Activated CD4-positive, alpha-beta T cell treated with anti-CD3 and anti-CD28 coated beads, Interleukin-2, amount 10 ng/mL, durations not matched to agents 24 days and 14 days (primary cell): ENCODE measurements around the gene RRBP1. TPM values are rescaled to one million over a fixed set of nuclear protein-coding genes. Genes with fewer than 3 reads are reported as not detected.

Source experiments
- DNase-seq: peaks from one replicate; pipeline ENCODE4 v3.0.0; 2022
- H3K27ac Mint-ChIP-seq: one replicate; pipeline ENCODE4 v1.8.0; 2022; ENCODE audit warnings: mild to moderate bottlenecking, mixed read lengths
- H3K27me3 Mint-ChIP-seq: one replicate; pipeline ENCODE4 v1.8.0; 2022; ENCODE audit warnings: mixed read lengths
- H3K36me3 Mint-ChIP-seq: one replicate; pipeline ENCODE4 v1.8.0; 2022; ENCODE audit warnings: low read depth, mild to moderate bottlenecking, mixed read lengths
- H3K4me1 Mint-ChIP-seq: one replicate; pipeline ENCODE4 v1.8.0; 2021; ENCODE audit warnings: mixed read lengths
- H3K4me3 Mint-ChIP-seq: one replicate; pipeline ENCODE4 v1.8.0; 2022; ENCODE audit warnings: mild to moderate bottlenecking, moderate library complexity, mixed read lengths
- H3K9me3 Mint-ChIP-seq: one replicate; pipeline ENCODE4 v1.8.0; 2021; ENCODE audit warnings: mixed read lengths
- intact Hi-C: fragments of 100-400 bp; cut with micrococcal nuclease; formaldehyde crosslinking; loops from one replicate; pipeline ENCODE4 v1.15.1; 2023
- total RNA-seq: library from RNA; stranded (reverse); gene quantifications from 2 replicates; pipeline ENCODE4 v1.2.3, GENCODE V29; 2022

RRBP1 gene
- total RNA-seq, 1 donor from 2014 or later = 49.9 TPM

- H3K4me1 Mint-ChIP-seq = no peaks in the 10 kb centered on the region
- no peak for DNase-seq
- no peak overlapping the region for H3K4me3 Mint-ChIP-seq
- intact Hi-C loops = no loop called here
- H3K36me3 Mint-ChIP-seq = peaks cover 5% of the 10 kb centered on the region
- H3K27ac Mint-ChIP-seq = no peak overlapping the region
- no peaks in the 10 kb centered on the region for H3K9me3 Mint-ChIP-seq
- H3K27me3 Mint-ChIP-seq = no peaks in the 10 kb centered on the region
Measured at GRCh38 chr20:17640875-17641378, 41.1 kb downstream of the RRBP1 start.

GRCh38 chr20:17640146-17640874 is 41.7 kb downstream of the RRBP1 start:
- H3K4me3 Mint-ChIP-seq = no peak overlapping the region
- intact Hi-C loops = no loop called here
- H3K36me3 Mint-ChIP-seq = peaks cover 7% of the 10 kb centered on the region
- H3K27me3 Mint-ChIP-seq = no peaks in the 10 kb centered on the region
- no peaks in the 10 kb centered on the region for H3K9me3 Mint-ChIP-seq
- no peak for DNase-seq
- H3K4me1 Mint-ChIP-seq = no peaks in the 10 kb centered on the region
- H3K27ac Mint-ChIP-seq = no peak overlapping the region

GRCh38 chr20:17638835-17639407 is 43.1 kb downstream of the RRBP1 start:
- intact Hi-C loops = no loop called here
- Mint-ChIP-seq H3K36me3 (peaks cover 7% of the 10 kb centered on the region), H3K9me3 (no peaks in the 10 kb centered on the region), H3K27me3 (no peaks in the 10 kb centered on the region), H3K27ac (no peak overlapping the region), H3K4me1 (no peaks in the 10 kb centered on the region), H3K4me3 (no peak overlapping the region)
- no peak for DNase-seq

GRCh38 chr20:17637985-17638640 is 43.9 kb downstream of the RRBP1 start:
- no peaks in the 10 kb centered on the region for H3K4me1 Mint-ChIP-seq
- H3K36me3 Mint-ChIP-seq = peaks cover 10% of the 10 kb centered on the region
- DNase-seq = no peak
- no peaks in the 10 kb centered on the region for H3K27me3 Mint-ChIP-seq
- no peak overlapping the region for H3K4me3 Mint-ChIP-seq
- H3K9me3 Mint-ChIP-seq = no peaks in the 10 kb centered on the region
- H3K27ac Mint-ChIP-seq = no peak overlapping the region
- intact Hi-C loops = no loop called here

- intact Hi-C loops = no loop called here
- Mint-ChIP-seq H3K4me3 (no peak overlapping the region), H3K9me3 (no peaks in the 10 kb centered on the region), H3K4me1 (no peaks in the 10 kb centered on the region), H3K36me3 (peaks cover 11% of the 10 kb centered on the region), H3K27ac (no peak overlapping the region), H3K27me3 (no peaks in the 10 kb centered on the region)
- no peak for DNase-seq
Measured at GRCh38 chr20:17637413-17637780, 44.6 kb downstream of the RRBP1 start.

GRCh38 chr20:17636523-17637412 is 45.3 kb downstream of the RRBP1 start:
- Mint-ChIP-seq H3K4me3 (no peak overlapping the region), H3K4me1 (no peaks in the 10 kb centered on the region), H3K36me3 (peaks cover 13% of the 10 kb centered on the region), H3K27ac (no peak overlapping the region), H3K27me3 (no peaks in the 10 kb centered on the region), H3K9me3 (no peaks in the 10 kb centered on the region)
- no peak for DNase-seq
- intact Hi-C loops = no loop called here

- DNase-seq = no peak
- no peak overlapping the region for H3K27ac Mint-ChIP-seq
- intact Hi-C loops = no loop called here
- H3K4me3 Mint-ChIP-seq = no peak overlapping the region
- H3K36me3 Mint-ChIP-seq = peaks cover 13% of the 10 kb centered on the region
- no peaks in the 10 kb centered on the region for H3K4me1 Mint-ChIP-seq
- no peaks in the 10 kb centered on the region for H3K27me3 Mint-ChIP-seq
- H3K9me3 Mint-ChIP-seq = no peaks in the 10 kb centered on the region
Measured at GRCh38 chr20:17635332-17636244, 46.5 kb downstream of the RRBP1 start.

GRCh38 chr20:17634661-17635331 is 47.2 kb downstream of the RRBP1 start:
- intact Hi-C loops = no loop called here
- Mint-ChIP-seq H3K36me3 (peaks cover 16% of the 10 kb centered on the region), H3K27ac (no peak overlapping the region), H3K4me1 (no peaks in the 10 kb centered on the region), H3K27me3 (no peaks in the 10 kb centered on the region), H3K4me3 (no peak overlapping the region), H3K9me3 (no peaks in the 10 kb centered on the region)
- no peak for DNase-seq

GRCh38 chr20:17633850-17634500 is 48.1 kb downstream of the RRBP1 start:
- intact Hi-C loops = no loop called here
- no peak overlapping the region for H3K4me3 Mint-ChIP-seq
- H3K4me1 Mint-ChIP-seq = no peaks in the 10 kb centered on the region
- H3K9me3 Mint-ChIP-seq = no peaks in the 10 kb centered on the region
- H3K36me3 Mint-ChIP-seq = peaks cover 18% of the 10 kb centered on the region
- no peak for DNase-seq
- H3K27me3 Mint-ChIP-seq = no peaks in the 10 kb centered on the region
- H3K27ac Mint-ChIP-seq = no peak overlapping the region

GRCh38 chr20:17633221-17633849 is 48.7 kb downstream of the RRBP1 start:
- H3K9me3 Mint-ChIP-seq = no peaks in the 10 kb centered on the region
- no peak overlapping the region for H3K27ac Mint-ChIP-seq
- H3K36me3 Mint-ChIP-seq = peaks cover 24% of the 10 kb centered on the region

GRCh38 chr20:17631576-17632319 is 50.3 kb downstream of the RRBP1 start:
- no peaks in the 10 kb centered on the region for H3K27me3 Mint-ChIP-seq
- no peak overlapping the region for H3K4me3 Mint-ChIP-seq
- H3K27ac Mint-ChIP-seq = no peak overlapping the region
- intact Hi-C loops = no loop called here
- no peaks in the 10 kb centered on the region for H3K9me3 Mint-ChIP-seq
- DNase-seq = no peak
- H3K4me1 Mint-ChIP-seq = no peaks in the 10 kb centered on the region
- peaks cover 29% of the 10 kb centered on the region for H3K36me3 Mint-ChIP-seq

More at GRCh38 chr20:17633221-17633849, 48.7 kb downstream of the RRBP1 start:
- no peaks in the 10 kb centered on the region for H3K4me1 Mint-ChIP-seq
- DNase-seq = no peak
- H3K27me3 Mint-ChIP-seq = no peaks in the 10 kb centered on the region
- intact Hi-C loops = no loop called here
- no peak overlapping the region for H3K4me3 Mint-ChIP-seq
